Activated T-helper 1 cell treated with anti-CD3 and anti-CD28 coated beads, Interleukin-2, amount 50 U/mL, for 16 hours (primary cell): ENCODE results near the gene PECR.

Experiments used
- DNase-seq, 2 donors: peaks; one replicate each; pipeline ENCODE4 v3.0.0-alpha.2; 2020; ENCODE audit warnings: low read depth in 1 of 2, low spot score in 1 of 2

The PECR gene

DNA sequence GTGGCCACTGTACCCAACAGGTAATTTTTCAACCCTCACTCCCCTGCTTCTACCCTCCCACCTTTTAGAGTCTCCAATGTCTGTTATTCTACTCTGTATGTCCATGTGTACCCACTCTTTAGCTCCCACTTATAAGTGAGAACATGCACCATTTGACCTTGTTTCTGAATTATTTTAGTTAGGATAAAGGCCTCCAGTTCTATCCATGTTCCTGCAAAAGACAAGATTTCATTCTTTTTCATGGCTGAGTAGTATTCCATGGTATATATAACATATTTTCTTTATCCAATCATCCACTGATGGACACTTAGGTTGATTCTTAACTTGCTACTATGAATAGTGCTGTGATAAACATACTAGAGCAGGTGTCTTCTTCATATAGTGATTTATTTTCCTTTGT, 9.1 kb downstream of the PECR start:
- no peak for DNase-seq

DNA sequence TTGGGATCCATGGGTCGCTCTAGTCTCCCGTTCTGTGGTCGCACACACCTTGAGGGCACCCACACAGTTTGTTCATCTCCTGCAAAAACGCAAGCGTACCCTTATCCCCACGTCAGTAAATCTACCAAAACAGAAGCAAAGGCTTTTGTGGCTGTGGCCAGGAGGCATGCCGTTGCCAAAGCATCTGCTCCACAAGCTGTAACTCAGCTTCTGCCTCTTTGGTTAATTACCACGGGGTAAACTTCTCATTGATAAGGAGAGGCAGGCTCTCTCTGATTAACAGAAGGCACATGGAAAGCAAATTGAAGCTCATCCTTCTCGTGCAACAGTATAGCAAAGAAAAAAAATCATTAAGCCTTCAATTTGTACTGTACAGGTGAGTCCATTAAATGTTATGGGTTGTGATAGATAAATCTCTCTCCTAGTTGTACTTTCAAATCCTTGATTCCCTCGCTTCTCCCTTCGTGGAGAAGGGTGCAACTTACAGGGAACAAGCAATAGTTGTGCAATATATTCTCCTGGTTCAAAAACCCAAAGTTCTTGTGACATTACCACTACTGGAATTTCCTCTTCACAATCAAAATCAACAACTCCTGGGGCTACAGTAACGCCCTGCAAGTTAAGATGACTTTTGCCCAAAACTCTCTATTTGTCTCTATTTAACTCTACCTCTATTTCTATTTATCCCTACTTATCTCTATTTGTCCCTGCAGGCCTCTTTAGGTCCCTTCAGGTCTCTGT, 10.3 kb downstream of the PECR start:
- no peak for DNase-seq

DNA sequence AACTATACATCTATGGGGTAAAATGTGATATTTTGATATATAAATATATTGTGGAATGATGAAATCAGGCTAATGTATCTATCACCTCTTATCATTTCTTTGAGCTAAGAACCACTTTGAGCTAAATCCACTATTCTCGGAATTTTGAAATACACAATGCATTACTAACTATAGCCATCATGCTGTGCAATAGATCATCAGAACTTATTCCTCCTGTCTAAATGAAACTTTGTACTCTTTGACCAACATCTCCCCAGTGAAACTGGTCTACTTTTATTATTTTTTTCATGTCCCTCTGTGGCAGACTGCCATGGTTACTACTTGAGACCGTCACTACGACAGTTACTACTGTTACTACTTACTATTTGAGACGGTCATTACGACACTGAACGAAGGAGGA, 11.4 kb downstream of the PECR start:
- no peak for DNase-seq

DNA sequence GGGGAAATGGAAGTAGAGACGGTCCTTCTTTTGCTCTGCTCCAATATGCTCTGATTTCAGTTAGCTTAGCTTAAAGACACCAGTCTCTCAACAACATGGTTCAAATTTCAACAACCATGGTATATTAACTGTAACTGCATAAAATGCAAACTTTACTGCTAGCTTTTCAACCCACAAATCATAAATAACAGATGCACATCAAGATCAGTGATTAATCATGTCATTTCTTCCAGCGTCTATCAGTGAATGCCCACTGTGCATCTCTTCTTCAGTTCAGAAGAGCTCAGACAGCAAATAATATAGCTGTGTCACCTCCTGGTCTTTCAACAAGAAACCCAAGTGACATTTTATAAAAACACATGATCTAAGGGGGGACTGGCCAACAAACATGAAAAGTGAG, 12.6 kb downstream of the PECR start:
- DNase-seq: no peak

DNA sequence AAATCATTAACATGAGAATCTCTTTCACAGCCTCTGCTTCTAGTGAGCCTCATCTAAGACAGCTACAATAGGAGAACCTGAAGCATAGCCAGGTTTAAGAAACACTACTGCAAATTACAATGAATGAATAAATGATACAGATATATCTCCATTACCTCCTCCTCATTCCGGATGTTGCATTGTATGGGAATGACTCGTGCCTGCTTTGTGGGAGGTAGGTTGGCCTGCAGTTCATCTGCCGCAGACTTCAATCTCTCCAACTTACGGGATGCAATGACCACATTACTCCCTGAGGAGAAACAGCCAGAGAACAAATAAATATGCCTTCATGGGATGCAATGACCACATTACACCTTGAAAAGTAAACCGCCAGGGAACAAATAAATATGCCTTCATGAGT, 15.4 kb downstream of the PECR start:
- DNase-seq: no peak

DNA sequence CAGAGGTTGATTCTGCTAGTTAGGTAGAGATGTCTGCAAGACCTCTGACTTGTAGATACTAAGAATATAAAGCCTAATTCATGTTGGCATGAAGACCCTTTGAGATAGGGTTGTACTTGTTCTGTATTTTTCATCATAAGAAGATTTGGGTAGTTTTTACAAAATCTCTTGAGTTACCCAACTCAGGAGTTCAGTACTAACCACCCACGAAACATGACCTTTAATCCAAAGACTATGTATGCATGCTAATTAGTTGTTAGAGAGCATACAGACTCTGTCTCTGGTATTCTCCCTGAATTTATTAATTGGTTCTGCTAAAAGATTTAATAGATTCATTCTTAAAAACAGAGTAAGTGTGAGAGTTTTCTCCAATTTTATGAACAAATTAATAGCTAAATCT, 16.9 kb downstream of the PECR start:
- no peak for DNase-seq

DNA sequence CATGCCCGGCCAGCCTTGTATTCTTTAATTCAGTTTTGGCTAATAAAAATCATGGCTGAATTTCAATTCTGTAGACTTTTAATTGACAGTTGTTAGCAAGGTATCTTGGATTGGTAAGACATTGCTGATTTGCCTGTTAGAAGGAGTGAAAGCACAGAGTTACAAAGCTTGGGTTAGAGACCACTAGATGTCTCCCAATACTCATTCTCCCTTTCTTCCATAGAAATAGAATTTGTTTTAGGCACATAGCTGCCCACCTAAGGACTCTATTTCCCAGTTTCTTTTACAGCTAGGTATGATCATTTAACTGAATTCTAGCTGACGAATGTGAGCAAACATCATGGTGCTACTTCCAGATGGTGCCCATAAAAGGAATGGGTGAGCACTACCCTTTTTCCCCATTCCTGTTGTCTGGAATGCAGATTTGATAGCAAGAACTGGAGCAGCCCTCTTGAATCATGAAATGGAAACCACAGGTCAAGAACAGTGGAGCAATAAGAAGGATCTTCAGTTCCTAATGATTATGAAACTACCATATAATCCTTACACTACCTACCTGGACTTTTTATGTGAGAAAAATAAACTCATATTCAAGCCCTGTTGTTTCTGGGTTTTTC, 17.5 kb downstream of the PECR start:
- no peak for DNase-seq

DNA sequence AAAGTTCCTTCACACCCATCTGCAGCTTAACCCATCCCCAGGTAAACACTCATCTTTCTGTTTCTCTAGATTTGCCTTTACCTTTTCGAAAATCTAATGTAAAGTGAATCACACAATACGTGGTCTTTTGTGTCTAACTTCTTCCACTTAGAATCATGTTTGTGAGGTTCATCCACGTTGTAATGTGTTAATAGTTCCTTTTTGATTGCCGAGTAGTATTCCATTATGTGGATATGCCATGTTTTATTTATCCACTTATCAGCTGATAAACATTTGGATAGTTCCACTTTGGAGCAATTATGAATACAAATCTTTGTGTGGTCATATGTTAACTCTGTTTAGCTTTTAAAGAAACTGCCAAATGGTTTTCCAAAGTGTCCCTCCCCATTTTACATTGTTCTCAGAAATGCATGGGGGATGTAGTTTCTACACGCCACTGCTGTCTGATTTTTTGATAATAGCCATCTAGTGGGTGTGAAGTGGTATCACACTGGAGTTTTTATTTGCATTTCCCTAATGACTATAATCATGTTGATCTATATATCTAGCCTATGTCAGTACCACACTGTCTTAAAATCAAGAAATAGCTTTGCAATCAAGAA, 22.3 kb downstream of the PECR start:
- DNase-seq: no peak

DNA sequence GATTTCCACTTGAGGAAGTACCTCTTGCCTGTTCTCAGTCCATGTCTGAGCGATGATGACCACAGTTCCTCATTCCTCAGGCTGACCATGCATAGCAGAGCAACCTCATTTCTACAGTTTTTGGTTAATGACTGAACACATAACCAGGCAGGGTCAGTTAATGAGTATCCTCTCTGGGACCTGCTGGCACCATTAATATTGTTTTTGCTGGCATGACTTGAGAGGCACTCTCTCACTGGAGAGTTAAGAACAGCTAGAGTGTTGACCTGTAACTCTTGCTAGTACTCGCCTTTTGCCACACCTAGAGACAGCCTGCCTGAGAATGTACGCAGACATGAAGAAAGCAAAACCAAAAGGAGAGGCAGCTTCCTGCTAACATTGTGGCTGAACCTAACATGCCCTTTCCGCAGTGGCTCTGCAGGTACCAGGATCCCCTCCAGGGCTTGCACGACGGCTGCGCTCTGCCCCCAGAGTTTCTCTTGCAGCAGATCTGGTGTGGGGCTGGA, 23.9 kb downstream of the PECR start:
- DNase-seq: peak; percentile 33 to 34

DNA sequence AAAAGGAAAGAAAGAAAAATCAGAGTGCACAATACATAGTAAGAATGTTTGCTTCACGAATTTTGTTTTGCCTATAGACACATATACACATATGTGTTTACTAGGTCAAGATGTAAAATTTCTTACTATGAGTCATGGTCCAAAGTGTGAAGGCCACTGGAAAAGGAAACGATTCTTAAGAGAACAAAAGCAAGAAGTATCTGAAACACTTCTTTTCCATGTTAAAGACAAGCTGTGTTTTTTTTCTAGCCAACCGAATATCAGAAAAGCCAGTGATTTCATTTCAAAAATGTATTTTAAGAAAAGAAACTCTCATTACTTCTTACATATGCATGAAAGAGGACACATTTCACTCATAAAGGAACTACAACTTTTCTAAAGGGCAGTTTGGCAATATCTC, 24.9 kb downstream of the PECR start:
- DNase-seq: no peak

DNA sequence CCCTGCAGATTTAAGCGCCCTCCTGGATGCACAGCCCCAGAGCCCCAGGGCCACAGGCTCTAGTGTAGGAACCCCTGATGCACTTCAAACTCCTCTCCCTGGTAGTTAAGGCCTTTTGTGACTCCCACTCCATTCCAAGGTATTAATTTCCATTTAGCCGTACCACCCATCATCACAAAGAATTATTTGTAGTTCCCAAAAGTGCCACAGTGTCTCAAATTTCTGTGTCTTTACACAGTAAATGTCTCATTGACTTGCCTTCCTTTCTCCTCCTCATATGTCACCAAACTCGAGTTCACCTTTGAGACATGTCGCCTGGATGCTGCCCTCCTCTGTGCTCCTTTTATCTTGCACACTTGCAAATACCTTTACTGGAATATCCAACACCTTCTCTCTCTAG, 25.9 kb downstream of the PECR start:
- no peak for DNase-seq

DNA sequence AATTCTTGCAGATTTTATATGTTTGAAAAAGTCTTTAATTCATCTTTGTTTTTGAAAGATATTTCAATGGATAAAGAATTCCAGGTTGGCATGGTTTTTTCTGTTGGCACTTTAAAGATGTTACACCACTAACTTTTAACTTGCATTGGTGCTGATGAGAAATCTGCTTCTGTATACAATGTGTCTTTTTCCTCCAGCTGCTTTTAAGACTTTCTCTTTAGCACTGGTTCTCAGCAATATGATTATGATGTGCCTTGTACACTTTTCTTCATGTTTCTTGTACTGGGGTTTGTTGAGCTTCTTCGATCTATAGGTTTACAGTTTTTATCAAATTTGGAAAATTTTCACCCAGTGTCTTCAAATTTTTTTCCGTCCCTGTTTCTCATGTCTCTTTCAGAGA, 29.2 kb downstream of the PECR start:
- no peak for DNase-seq

DNA sequence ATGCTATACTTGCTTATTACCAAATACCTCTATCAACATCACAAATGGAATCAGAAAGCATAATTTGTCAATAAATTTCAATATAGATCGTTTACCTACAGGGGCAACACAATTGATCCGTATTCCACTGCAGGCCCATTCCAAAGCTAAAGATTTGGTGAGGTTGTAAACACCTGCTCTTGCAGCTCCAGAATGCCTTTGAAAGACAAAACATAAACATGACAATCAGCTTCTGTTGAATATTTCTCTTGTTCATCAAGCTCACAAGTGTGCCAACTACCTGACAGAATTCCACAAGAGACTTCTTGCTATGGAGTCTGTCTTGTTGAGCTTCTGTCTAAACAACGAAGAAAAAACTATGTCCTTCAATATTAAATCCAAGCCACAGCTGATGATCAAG, 30.3 kb downstream of the PECR start:
- no peak for DNase-seq

DNA sequence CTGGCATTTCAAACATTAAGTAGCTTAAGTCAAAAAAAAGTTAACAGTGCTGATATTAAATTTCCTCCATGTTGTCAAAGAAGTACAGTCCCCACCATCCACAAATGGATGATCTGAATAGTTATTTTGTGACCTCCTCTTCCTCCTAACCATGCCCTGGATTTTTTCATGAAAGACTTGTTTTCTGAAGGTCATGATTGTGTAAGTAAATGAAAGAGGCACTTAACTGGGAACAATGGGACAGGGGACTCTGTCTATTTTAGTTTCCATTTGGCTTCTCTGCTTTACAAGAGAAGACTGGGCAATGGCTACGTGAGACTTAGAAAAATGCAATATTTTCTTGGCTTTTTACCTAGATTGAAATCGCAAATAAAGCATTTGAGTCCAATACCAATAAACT, 32.2 kb downstream of the PECR start:
- no peak for DNase-seq

DNA sequence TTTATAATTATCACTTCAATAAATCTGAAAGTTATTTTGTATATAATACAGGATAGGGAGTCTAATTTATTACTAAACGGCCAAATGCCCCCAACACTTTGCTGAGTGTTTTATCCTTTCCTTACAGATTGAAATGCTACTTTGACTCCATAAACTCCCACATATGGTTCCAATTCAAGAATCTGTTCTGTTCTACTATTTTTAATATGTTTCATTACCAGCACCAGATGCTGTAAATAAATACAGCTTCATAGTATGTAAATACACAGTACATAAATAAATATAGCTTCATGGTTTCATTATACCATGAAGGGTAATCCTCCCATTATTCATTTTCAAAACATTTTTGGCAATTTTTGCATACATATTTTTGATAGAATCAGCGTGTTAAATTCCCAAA, 34.2 kb downstream of the PECR start:
- DNase-seq: no peak

DNA sequence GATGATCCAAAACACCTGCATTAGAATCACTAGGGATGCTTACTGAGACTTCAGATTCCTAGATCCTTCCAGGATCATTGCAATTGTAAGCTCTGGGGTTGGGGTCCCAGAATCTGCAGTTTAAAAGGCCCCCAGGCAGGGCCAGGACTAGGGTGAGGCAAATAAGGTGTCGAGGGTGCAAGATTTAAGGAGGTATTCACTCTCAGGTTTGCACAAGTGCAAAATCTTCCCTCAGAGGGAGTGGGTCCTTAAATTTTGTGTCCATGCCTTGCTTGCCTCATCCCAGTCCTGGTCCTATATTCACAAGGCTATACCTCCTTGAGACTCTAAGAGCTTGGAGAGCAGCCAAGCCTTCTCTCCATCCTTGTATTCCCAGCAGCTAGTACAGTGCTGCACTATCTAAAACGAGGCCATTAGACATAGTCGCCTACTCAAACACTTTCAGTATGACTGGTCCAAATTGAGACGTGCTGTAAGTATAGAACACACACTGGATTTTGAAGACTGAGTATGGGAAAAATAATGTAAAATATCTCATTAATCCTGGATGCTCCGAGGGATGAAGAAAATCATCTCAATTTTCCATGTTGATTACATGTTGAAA, 36.6 kb downstream of the PECR start:
- DNase-seq: no peak

DNA sequence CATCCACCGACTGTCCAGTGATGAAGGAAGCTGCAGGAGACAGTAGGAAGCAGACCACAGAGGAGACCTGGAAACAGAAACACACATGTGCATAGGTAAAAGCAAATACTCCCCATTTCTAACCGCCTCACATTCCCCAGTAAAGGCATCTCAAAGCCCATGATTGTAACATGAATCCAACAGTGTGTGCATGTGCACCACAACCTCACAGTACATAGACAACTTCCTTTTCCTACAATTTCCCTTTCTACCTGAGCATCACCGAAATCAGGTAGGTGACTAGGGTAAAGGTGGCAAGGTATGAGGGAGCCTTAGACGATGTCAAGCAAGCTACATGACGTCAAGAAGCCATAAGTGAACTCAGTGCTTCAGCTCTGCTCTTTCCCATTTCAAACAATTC, 37.7 kb downstream of the PECR start:
- no peak for DNase-seq

DNA sequence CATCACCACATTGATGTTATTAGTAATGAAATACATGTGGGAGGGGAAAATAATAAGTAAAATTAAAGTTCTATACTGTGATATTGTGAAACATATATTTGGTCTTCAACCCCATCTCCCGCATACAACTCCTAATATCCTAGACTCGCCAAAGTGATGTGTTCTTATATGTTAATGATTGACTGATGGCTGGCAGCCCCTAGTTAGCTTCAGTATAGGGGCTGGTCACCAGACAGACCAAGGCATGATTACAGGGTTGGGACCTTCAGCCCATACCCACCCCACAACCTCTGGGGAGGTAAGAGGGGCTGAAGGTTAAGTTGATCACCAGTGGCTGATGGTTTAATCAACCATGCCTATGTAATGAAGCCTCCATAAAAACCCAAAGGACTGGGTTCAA, 40.2 kb downstream of the PECR start:
- DNase-seq: no peak

DNA sequence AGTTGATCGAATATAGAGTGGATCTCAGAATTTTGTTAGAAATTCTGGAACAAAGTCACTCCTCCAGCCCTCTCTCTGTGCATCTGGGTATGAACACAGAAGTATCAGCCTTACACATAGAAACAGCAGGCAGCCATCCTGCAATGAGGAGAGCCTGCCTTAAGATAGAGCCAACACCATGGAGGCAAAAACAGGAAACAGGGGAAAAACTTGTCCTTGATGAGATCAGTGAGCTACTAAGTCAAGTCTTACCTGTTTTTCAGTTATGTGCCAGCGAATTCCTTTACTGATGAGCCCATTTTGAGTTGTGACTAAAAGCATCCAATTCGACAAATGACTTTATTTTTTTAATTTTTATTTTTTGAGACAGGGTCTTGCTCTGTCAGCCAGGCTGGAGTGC, 41.7 kb downstream of the PECR start:
- DNase-seq: no peak

DNA sequence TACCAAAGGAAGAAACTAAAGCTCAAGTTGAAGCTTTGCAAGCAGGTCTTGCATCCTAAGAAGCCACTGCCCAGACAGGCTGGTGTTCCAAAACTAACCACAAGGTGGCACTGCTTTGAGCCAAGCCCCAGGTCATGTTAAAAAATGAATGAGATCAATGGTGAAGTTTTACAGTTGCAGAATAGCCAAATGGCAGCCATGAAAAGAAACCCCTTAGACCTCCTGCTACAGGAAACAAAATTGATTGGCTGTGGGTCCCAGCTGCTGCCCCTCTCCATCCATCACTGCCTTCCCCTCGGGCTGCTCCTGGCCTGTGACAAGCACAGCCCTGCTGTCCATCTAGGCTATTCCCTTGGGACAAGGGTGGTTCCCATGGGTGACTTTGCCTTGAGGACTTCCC, 47.5 kb downstream of the PECR start:
- DNase-seq: peak; percentile 67 to 73

DNA sequence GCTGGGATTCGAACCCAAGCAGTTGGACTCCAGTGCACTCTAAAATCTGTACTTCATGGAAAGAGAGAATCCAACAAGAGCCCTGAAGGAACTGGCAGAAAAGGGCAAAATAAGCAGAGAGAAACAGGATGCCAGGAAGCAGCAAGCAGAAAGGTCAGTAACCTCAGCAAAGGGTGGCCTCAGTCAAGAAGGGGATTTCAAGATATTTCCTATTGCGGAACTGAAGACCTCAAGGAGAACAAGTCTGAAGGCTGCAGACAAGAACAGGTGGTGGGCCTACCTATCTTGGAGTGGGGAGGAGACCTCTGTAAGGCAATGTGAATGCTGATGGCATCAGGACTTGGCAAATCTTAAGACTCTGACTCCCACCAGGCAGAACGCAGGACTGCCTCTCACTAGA, 48.2 kb downstream of the PECR start:
- DNase-seq: no peak

DNA sequence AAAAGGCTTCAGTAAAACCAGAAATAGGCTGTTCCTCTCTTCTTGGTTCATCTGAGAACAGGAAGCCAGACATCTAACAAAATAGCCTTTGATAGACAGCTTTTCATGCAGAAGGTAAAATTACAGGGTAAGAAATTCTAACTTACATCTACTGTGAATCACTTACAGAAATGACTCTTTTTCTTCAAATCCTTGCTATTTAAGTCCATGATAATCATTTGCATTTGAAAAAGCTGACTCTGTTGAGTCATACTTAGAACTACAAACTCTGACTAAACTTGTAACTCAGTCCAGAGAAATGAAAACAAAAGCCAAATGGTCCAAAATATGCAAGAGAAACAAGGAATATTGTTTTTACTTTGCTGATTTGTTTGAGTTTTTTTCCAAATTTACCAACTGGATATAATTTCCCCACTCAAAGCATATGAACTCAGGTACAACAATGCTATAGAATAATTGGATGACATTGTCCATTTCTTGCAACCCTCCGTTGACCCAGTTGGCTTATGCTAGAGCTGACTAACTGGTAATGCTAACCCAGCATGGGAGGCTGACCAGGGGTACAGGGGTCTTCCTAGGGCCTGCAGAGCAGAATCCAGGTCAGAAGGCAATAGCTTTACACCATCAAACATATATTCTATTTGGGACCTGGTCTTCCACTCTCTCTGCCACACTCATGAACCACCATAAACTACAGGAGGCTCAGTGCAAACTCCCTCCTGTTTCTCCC, 49.5 kb downstream of the PECR start:
- no peak for DNase-seq
